Subcutaneous adipose tissue (tissue), 4 donors: ENCODE data around the gene RNF167. TPM values are rescaled to one million over a fixed set of nuclear protein-coding genes. Genes with fewer than 3 reads are reported as not detected.

Experiments used
- total RNA-seq, 4 donors: library from RNA; depleted of rRNA; stranded (reverse); fragments of >200 nt; gene quantifications; one replicate each; pipeline ENCODE4 v1.1.0, GENCODE V29; 2016
- TF ChIP-seq, protein P1 (sequence below): fragments of 450-650 bp; IDR thresholded peaks from one replicate; pipeline ENCODE4 v1.5.1; 2016; ENCODE audit warnings: low read depth, mild to moderate bottlenecking, control low read depth, antibody characterized with exemption, moderate library complexity

RNF167 gene
- total RNA-seq, 4 donors from 2014 or later, result 21.7 to 42.0 (median 31.0) TPM

DNA sequence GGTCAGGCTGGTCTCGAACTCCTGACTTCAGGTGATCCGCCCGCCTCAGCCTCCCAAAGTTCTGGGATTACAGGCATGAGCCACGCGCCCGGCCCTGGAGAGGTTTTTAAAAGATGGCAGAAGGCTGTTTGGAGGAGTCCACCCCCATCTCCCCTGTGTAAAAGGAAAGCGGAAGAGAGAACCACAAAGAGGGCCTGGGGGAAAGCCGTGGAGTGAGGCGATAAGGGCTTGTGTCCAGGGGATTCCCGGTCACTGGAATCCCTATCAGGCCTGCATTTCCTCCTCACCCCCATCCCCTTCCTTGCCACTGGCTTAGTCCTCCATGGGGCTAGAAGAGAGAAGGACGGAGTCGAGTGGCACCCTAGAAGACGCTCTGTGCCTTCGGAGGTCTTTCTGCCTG is 8.1 kb upstream of the RNF167 start, which contains the start of gene GP1BA:
Gene GP1BA (plus strand): TSS at position 315 of the 400 bp plus-strand sequence. CDS start 328 bp downstream, outside the sequence.
- TF ChIP-seq, protein P1, sequence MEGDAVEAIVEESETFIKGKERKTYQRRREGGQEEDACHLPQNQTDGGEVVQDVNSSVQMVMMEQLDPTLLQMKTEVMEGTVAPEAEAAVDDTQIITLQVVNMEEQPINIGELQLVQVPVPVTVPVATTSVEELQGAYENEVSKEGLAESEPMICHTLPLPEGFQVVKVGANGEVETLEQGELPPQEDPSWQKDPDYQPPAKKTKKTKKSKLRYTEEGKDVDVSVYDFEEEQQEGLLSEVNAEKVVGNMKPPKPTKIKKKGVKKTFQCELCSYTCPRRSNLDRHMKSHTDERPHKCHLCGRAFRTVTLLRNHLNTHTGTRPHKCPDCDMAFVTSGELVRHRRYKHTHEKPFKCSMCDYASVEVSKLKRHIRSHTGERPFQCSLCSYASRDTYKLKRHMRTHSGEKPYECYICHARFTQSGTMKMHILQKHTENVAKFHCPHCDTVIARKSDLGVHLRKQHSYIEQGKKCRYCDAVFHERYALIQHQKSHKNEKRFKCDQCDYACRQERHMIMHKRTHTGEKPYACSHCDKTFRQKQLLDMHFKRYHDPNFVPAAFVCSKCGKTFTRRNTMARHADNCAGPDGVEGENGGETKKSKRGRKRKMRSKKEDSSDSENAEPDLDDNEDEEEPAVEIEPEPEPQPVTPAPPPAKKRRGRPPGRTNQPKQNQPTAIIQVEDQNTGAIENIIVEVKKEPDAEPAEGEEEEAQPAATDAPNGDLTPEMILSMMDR, result no peak

DNA sequence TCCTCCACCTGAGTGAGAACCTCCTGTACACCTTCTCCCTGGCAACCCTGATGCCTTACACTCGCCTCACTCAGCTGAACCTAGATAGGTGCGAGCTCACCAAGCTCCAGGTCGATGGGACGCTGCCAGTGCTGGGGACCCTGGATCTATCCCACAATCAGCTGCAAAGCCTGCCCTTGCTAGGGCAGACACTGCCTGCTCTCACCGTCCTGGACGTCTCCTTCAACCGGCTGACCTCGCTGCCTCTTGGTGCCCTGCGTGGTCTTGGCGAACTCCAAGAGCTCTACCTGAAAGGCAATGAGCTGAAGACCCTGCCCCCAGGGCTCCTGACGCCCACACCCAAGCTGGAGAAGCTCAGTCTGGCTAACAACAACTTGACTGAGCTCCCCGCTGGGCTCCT is 7.3 kb upstream of the RNF167 start:
- TF ChIP-seq, protein P1, result no peak

DNA sequence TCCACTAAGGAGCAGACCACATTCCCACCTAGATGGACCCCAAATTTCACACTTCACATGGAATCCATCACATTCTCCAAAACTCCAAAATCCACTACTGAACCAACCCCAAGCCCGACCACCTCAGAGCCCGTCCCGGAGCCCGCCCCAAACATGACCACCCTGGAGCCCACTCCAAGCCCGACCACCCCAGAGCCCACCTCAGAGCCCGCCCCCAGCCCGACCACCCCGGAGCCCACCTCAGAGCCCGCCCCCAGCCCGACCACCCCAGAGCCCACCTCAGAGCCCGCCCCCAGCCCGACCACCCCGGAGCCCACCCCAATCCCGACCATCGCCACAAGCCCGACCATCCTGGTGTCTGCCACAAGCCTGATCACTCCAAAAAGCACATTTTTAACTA is 6.4 kb upstream of the RNF167 start:
- TF ChIP-seq, protein P1, result no peak

DNA sequence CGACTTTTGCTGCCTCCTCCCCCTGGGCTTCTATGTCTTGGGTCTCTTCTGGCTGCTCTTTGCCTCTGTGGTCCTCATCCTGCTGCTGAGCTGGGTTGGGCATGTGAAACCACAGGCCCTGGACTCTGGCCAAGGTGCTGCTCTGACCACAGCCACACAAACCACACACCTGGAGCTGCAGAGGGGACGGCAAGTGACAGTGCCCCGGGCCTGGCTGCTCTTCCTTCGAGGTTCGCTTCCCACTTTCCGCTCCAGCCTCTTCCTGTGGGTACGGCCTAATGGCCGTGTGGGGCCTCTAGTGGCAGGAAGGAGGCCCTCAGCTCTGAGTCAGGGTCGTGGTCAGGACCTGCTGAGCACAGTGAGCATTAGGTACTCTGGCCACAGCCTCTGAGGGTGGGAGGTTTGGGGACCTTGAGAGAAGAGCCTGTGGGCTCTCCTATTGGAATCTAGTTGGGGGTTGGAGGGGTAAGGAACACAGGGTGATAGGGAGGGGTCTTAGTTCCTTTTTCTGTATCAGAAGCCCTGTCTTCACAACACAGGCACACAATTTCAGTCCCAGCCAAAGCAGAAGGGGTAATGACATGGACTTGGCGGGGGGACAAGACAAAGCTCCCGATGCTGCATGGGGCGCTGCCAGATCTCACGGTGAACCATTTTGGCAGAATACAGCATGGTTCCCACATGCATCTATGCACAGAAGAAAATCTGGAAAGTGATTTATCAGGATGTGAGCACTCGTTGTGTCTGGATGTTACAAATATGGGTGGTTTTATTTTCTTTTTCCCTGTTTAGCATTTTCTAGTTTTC is 5.7 kb upstream of the RNF167 start:
- TF ChIP-seq, protein P1, result no peak

DNA sequence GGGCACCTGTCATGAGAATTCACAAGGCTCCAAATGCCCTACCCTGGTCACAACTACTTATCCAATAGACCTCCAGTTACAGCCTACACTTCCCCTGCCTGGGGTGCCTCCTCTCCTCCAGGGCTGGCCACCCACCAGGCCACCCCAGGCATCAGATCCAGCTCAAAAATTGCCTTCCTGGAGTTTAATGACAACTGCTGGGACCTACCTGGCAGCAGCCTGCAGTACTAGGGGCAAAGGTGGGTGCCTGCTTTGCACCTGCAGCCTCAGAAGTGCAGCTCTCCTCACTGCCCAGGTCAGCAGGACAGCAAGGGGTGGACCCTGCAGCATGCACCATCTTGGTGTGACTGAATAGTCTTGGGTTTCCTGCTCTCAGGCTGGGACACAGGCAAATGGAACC is 4.4 kb upstream of the RNF167 start:
- TF ChIP-seq, protein P1, result no peak

DNA sequence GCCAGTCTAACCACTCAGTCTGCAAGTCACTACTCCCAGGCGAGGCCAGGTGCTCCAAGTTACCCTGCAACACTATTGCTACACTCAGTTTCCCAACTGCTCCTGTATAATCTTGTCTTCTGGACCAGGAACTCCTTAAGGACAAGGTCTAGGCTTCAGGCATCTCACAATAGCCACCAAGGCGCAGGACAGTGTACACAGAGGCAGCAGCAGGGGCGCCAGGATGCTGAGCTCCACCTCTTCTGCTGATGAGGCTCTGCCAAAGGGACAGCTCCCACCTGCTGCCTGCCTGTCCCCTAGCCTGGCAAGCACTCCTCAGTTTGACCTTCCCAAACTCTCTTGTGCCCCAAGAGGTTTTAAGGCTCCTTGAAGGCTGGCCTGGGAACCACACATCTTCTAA is 3.6 kb upstream of the RNF167 start:
- TF ChIP-seq, protein P1, result no peak

DNA sequence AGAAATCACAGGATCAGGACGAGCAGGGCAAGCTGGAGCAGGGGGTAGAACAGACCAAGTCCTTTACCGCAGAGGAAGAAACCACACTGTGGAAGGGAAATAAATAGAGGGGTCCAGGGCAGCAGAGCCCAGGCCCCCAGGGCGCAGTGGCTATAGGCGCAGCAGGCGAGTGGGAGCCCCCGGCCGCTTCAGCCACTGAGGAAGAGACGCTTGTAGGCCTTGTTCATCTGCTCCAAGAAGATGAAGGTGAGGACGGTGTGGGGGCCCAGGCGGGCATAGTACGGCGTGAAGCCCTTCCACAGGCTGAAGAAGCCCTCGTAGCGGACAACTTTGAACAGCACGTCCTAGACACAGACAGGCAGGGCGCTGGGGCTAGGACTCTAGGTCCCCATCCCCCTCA is 2.5 kb upstream of the RNF167 start:
- TF ChIP-seq, protein P1, result no peak
